T-helper 1 cell treated with Interleukin-12 subunit alpha and Interleukin-12 subunit beta and Interleukin-4 antibody, amounts not matched to agents 30 μg/mL and 1 μg/mL, for 36 hours (primary cell): ENCODE data around the gene FKBP3.
"Not testable (repeated sequence)": the region's sequence is repeated elsewhere in the genome, so short reads cannot be mapped to it uniquely, and the experiment has no call there.

ENCODE experiments used
- H3K27ac Mint-ChIP-seq: one replicate; pipeline ENCODE4 v1.8.0; 2021; ENCODE audit warnings: mild to moderate bottlenecking, mixed read lengths
- H3K27me3 Mint-ChIP-seq: one replicate; pipeline ENCODE4 v1.8.0; 2021; ENCODE audit warnings: low read depth, mixed read lengths
- H3K36me3 Mint-ChIP-seq: one replicate; pipeline ENCODE4 v1.8.0; 2021; ENCODE audit warnings: low read depth, mixed read lengths
- H3K4me1 Mint-ChIP-seq: one replicate; pipeline ENCODE4 v1.8.0; 2021; ENCODE audit warnings: low read depth, mixed read lengths
- H3K4me3 Mint-ChIP-seq: one replicate; pipeline ENCODE4 v1.8.0; 2021; ENCODE audit warnings: mild to moderate bottlenecking, moderate library complexity, mixed read lengths
- H3K9me3 Mint-ChIP-seq: one replicate; pipeline ENCODE4 v1.8.0; 2021; ENCODE audit warnings: mixed read lengths

FKBP3 gene

DNA sequence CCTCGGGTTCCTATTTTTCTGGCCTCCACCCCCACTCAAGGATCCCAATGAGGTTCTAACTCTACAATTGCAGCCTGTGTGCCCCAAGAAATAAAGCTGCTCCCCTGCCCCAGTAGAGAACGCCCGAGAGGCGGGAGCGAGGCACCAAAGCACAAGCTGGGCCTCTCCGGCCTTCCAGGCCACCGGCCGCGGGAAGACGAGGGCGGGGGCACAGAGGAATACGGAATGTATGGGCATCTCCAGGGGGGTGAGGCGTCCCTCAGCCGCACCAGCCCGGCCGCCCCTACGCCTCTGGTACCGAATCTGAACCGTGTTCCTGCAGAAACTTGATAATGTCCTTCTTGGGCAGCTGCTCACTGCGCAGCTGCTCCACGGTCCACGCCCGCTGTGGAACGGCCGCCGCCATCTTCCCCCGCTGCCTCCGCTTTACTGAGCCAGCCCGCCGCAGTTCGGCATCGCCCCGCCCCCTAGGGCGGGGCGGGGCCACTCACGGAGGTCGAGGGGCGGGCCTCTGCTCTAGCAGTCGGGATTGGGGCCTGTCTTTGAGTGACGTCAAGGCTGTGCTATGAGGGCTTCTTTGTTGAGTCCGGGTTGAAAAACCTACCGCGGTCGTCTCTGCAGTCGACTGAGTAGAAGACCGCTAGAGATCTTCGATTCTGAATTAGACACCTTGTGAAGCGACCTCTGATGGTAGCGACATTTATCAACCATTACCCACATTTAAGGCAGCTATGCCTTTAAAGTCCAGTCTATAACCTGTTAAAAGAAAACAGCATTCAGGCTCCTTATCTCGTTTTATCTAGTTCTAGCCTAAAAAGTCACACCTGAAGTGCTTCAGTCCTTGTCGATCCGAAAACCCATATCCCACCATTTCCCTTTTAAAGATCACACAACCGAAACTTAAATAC, at the start of gene FKBP3:
Gene FKBP3, minus strand, starts transcription at position 431 of the 908 bp plus-strand sequence. Its CDS starts 25 bp downstream, at position 406.
- Mint-ChIP-seq H3K9me3 (no peaks in the 10 kb centered on the region), H3K27me3 (no peaks in the 10 kb centered on the region), H3K4me1 (peaks cover 29% of the 10 kb centered on the region), H3K4me3 (peak within 1 kb of the TSS; percentile 93), H3K27ac (peak within 1 kb of the TSS; percentile 95), H3K36me3 (no peaks in the 10 kb centered on the region)

- H3K27me3 Mint-ChIP-seq: no peaks in the 10 kb centered on the region
- H3K9me3 Mint-ChIP-seq: no peaks in the 10 kb centered on the region
- no peaks in the 10 kb centered on the region for H3K4me1 Mint-ChIP-seq
- peaks cover 10% of the 10 kb centered on the region for H3K36me3 Mint-ChIP-seq
- no peak overlapping the region for H3K27ac Mint-ChIP-seq
- H3K4me3 Mint-ChIP-seq: no peak overlapping the region
Measured at GRCh38 chr14:45181806-45182205, 47.5 kb upstream of the FKBP3 start.

- no peak overlapping the region for H3K4me3 Mint-ChIP-seq
- H3K9me3 Mint-ChIP-seq: no peaks in the 10 kb centered on the region
- H3K27ac Mint-ChIP-seq: no peak overlapping the region
- no peaks in the 10 kb centered on the region for H3K27me3 Mint-ChIP-seq
- peaks cover 5% of the 10 kb centered on the region for H3K36me3 Mint-ChIP-seq
- no peaks in the 10 kb centered on the region for H3K4me1 Mint-ChIP-seq
Measured at GRCh38 chr14:45181329-45181728, 47.0 kb upstream of the FKBP3 start.

DNA sequence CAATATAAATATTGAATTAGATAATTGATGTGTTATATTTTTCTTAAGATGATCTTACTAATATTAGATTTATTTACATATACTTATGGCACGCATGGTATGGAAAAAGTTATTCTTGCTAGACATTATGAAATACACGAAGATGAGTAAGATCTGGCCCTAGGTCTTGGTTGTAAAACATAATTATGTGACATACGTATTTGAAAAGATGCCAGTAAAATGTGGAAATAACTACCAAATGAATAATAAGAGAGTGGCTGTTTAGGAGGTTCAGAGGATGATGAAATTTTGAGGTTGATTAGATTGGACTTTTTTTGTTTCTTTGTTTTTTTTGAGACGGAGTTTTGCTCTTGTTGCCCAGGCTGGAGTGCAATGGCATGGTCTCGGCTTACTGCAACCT, 42.8 kb upstream of the FKBP3 start:
- Mint-ChIP-seq H3K4me1 (no peaks in the 10 kb centered on the region), H3K27ac (no peak overlapping the region), H3K4me3 (no peak overlapping the region), H3K9me3 (no peaks in the 10 kb centered on the region), H3K36me3 (peaks cover 1% of the 10 kb centered on the region), H3K27me3 (no peaks in the 10 kb centered on the region)

GRCh38 chr14:45169906-45170305, 35.6 kb upstream of the FKBP3 start:
- Mint-ChIP-seq H3K4me3 (no peak overlapping the region), H3K27me3 (no peaks in the 10 kb centered on the region), H3K9me3 (no peaks in the 10 kb centered on the region), H3K36me3 (peaks cover 5% of the 10 kb centered on the region), H3K4me1 (no peaks in the 10 kb centered on the region), H3K27ac (no peak overlapping the region)

- Mint-ChIP-seq H3K4me3 (no peak overlapping the region), H3K4me1 (peaks cover 7% of the 10 kb centered on the region), H3K36me3 (peaks cover 4% of the 10 kb centered on the region), H3K27me3 (no peaks in the 10 kb centered on the region), H3K27ac (no peak overlapping the region), H3K9me3 (no peaks in the 10 kb centered on the region)
Measured at GRCh38 chr14:45156067-45156466, 21.8 kb upstream of the FKBP3 start.

DNA sequence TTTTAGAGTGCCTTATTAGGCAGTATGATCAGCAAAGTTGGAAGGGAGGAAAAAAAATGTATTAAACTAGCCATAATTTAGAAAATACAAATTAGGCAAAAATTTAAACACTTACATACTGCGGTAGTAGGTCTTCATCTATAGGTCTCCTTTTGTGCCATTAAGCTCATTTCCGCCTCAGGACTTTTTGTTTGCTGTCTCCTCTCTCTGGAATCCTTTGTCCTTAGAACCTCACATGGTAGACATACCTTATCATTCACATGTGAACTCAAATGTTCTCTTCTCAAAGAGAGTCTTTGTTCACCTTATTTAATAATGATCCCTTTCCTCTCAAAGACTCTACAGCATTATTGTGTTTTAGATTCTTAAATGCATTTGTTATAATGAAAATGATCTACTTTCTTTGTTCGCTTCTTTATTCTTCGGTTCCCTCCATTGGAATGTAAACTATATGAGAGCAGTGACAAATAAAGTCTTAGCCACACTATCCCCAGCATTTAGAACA, 16.2 kb upstream of the FKBP3 start:
- Mint-ChIP-seq H3K9me3 (no peaks in the 10 kb centered on the region), H3K4me3 (no peak overlapping the region), H3K27ac (no peak overlapping the region), H3K36me3 (peaks cover 10% of the 10 kb centered on the region), H3K4me1 (peaks cover under 1% of the 10 kb centered on the region), H3K27me3 (no peaks in the 10 kb centered on the region)

- no peaks in the 10 kb centered on the region for H3K27me3 Mint-ChIP-seq
- H3K27ac Mint-ChIP-seq: no peak overlapping the region
- H3K4me3 Mint-ChIP-seq: no peak overlapping the region
- no peaks in the 10 kb centered on the region for H3K9me3 Mint-ChIP-seq
- peaks cover 11% of the 10 kb centered on the region for H3K36me3 Mint-ChIP-seq
- peaks cover 8% of the 10 kb centered on the region for H3K4me1 Mint-ChIP-seq
Measured at GRCh38 chr14:45149602-45150001, 15.3 kb upstream of the FKBP3 start.

GRCh38 chr14:45145214-45145613, 10.9 kb upstream of the FKBP3 start:
- Mint-ChIP-seq H3K36me3 (peaks cover 15% of the 10 kb centered on the region), H3K9me3 (no peaks in the 10 kb centered on the region), H3K4me3 (no peak overlapping the region), H3K27me3 (no peaks in the 10 kb centered on the region), H3K4me1 (peaks cover 14% of the 10 kb centered on the region), H3K27ac (no peak overlapping the region)

- peaks cover 14% of the 10 kb centered on the region for H3K4me1 Mint-ChIP-seq
- H3K9me3 Mint-ChIP-seq: no peaks in the 10 kb centered on the region
- H3K36me3 Mint-ChIP-seq: peaks cover 13% of the 10 kb centered on the region
- H3K27ac Mint-ChIP-seq: no peak overlapping the region
- no peak overlapping the region for H3K4me3 Mint-ChIP-seq
- no peaks in the 10 kb centered on the region for H3K27me3 Mint-ChIP-seq
Measured at GRCh38 chr14:45144658-45145057, 10.4 kb upstream of the FKBP3 start.

GRCh38 chr14:45142083-45142482, 7.8 kb upstream of the FKBP3 start:
- H3K36me3 Mint-ChIP-seq, H3K27me3 Mint-ChIP-seq, H3K9me3 Mint-ChIP-seq: not testable (repeated sequence)

GRCh38 chr14:45140661-45141187, 6.4 kb upstream of the FKBP3 start:
- Mint-ChIP-seq H3K4me3 (no peak overlapping the region), H3K9me3 (no peaks in the 10 kb centered on the region), H3K27me3 (no peaks in the 10 kb centered on the region), H3K36me3 (peaks cover 9% of the 10 kb centered on the region), H3K27ac (no peak overlapping the region), H3K4me1 (peaks cover 34% of the 10 kb centered on the region)

More at GRCh38 chr14:45142083-45142482, 7.8 kb upstream of the FKBP3 start:
- H3K27ac Mint-ChIP-seq, H3K4me3 Mint-ChIP-seq: not testable (repeated sequence)
- H3K4me1 Mint-ChIP-seq: peaks cover 29% of the 10 kb centered on the region

DNA sequence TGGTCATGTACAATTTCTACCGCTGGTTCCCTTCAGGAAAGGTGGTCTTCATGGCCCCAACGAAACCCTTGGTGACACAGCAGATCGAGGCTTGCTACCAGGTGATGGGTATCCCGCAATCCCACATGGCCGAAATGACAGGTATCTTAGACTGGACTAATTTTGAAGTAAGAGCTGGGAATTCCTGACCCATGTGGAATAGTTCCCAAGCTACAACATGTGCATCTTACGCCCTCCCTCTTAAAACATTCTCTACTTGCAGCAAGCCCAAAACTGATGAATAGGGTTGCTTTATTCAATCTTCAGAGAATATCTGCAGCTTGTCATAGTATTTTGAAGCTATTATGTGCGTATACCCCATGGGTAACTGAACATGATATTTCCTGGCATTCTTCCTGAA, 2.1 kb upstream of the FKBP3 start:
- H3K27me3 Mint-ChIP-seq: no peaks in the 10 kb centered on the region
- H3K9me3 Mint-ChIP-seq: no peaks in the 10 kb centered on the region
- H3K4me3 Mint-ChIP-seq: peak overlapping the region; percentile 93
- peaks cover 31% of the 10 kb centered on the region for H3K4me1 Mint-ChIP-seq
- no peaks in the 10 kb centered on the region for H3K36me3 Mint-ChIP-seq
- H3K27ac Mint-ChIP-seq: peak overlapping the region; percentile 95

DNA sequence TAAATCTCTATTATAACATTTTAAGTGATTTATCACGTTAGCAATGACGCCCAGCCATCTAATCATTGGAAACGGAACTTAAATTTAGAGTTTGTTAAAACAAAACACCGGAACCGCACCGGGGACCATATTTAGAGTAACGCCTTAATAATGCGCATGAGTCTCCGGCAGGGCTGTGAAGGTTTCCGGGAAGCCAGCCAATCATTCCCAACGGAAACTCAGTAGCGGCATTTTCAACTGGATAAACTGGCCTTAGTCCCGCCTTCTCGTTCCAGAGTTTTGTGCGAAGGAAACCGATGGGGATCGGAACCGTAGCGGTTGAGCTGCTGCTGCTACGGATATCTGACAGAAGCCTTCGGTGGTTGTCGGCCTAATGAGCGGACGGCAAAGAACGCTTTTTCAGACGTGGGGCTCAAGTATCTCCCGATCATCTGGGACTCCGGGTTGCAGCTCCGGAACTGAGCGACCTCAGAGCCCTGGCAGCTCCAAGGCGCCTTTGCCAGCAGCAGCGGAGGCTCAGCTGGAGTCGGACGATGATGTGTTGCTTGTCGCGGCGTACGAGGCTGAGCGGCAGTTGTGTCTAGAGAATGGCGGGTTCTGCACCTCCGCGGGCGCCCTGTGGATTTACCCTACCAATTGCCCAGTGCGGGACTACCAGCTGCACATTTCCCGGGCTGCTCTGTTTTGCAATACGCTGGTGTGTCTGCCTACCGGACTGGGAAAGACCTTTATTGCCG, 1.5 kb upstream of the FKBP3 start, which contains the start of gene FANCM:
Gene FANCM, plus strand, starts transcription at position 272 of the 737 bp plus-strand sequence. Its CDS starts 102 bp downstream, at position 374.
- Mint-ChIP-seq H3K4me3 (peak within 1 kb of the TSS; percentile 93), H3K36me3 (no peaks in the 10 kb centered on the region), H3K4me1 (peaks cover 32% of the 10 kb centered on the region), H3K27me3 (no peaks in the 10 kb centered on the region), H3K9me3 (no peaks in the 10 kb centered on the region), H3K27ac (peak within 1 kb of the TSS; percentile 95)
